Hematopoietic multipotent progenitor cell treated with erythropoietin and hydrocortisone succinate and interleukin-3 and kit ligand, for 15 days (in vitro differentiated cells): ENCODE data around the gene CRKL.

Source experiments
- DNase-seq: peaks from one replicate; pipeline ENCODE4 v3.0.0-alpha.2; 2015; ENCODE audit warnings: low spot score

Gene CRKL

DNA sequence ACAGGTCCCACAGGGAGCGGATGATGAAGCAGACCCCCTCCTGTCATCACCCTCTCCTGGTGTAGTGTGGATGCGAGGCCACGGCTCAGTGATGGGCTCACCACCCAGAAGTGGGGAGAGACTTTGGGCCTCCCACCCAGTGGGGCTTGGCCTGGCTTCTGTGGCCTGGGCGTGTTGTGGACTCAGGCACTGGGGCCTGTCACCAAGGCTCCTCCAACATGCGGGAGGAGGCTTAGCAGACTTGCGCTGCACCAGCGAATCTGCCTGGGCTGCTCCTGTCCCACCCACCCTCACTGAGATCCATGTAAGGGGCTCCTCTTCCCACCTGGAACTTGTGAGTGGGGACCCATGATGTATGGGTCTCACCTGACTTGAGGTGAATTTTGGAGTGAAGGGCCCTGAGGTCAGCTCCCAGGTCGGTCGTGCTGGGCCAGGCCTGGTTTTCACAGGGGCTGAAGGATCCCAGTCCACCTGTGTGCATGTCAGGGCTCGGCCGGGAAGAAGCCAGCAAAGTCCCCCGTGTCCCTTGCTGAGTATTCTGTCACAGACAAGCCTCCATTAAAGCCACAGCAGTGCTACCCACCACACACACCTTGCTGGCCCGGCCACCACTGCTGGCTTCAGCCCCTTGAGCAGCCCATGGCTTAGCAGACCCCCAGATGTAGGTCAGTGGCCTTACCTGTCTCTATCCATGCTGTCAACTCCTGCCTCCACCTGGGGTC, 80.5 kb downstream of the CRKL start:
- no peak for DNase-seq

DNA sequence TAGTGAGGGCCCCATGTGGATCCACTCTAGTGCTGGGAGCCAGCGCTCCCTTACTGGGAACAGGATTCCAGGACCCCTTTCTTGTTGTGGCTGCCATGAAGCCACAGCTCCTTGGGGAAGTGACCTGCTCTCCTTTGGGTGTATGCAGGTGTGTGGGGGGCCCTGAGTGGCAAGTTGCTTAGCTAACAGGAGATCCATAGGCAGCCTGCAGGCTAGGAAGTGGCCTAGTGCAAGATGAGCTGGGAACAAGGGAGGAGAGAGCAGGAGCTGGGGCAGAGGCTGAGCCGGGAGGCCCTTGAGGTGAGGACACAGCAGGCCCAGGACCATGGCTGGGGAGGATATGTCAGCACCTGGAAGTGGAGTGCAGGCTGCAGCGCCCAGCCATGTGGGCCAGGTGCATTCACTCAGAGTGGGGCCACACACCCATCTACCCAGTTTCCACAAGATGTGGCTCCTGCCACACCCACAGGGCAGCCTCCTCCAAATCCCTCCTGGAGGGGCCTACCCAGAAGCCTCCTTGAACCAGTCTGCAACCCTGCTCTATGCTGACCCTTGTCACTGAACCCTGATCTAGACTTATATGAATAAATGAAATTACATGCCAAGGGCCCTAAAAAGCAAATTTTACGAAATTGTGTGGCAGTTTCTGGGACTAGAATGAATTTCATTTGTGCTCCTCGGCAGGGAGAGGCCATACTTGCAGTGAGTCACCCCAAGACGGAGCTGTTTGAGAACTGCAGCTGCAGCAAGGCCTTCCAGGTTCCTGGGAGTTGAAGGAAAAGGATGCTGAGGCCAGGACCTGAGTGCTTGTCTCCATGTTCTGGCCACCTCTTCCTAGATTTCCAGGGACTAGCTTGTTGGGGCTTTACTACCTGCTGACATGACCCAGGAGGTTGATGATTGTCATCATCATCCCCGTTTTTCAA, 81.5 kb downstream of the CRKL start:
- DNase-seq: no peak

DNA sequence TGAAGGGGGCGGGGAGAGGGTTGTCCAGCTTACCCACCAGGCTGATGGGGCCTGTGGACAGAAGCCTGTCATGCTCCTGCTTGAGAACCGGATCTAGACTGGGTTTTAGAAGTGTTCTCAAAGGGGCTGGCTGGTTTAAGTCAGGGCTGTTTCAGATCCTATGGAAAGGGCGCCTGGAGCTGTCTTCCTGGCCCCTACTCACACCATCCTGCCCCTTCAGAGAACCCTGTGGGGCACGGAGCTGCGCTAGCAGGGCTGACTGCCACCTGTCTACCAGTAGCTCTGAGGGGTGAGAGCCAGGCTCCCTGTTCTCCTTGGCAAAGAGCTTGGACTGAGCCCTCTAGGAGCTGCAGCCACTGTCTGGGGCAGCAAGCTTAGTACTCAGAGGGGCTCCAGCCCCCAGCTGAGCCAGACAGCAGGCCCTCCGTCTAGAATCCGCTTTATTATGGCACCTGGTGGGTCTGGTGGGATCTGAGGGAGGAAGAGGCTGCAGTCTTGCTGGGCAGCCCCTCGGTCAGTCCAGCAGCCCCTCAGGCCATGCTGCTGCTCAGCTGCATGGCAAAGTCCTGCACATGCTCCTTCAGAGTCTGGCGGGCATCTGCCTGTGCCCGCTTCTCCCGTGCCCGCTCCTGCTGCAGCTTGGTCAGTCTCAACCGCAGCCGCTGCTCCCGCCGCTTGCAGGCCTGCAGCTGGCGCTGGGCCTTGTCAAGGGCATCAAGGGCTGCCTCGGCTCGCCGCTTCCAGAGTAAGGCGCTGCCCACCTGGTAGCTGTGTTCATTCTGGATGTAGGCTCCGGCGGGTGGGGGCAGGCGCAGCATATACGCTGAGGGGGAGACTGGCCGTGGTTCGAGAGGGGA, 82.4 kb downstream of the CRKL start:
- no peak for DNase-seq

DNA sequence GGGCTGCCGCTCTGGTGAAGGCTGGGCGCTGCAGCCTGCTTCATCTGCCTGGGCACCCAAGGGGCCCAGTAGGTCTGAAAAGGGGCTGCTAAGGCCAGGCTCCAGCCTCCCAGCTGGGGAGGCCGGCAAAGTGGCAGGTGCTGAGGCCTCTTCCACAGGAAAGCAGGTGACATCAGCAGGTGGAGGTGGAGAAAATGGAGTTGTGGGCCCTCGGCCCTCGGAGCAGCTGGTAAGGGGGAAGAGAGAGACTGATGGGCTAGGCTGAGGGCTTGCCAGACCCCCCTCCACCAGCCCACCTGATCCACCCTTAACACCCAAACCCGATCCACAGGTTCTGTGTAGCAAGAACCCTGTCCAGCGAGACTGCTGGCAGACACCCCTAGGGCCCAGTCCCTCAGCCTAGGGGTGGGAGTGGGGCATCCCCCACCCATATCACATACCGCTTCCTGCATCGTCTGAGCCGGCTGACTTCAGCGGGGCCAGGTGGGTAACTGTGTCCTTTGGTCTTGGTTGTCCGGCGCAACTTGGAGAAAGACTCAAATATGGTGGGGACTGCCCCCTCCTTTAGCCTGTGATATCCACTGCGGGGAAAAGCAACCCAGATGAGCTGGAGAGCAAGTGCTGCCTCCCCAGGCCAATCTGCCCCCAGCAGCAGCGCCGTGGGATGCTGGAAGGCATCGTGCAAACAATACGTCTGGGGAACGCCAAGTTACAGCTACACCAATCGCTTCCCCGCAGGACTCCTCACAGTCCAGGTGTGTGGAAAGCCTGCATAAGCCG, 83.2 kb downstream of the CRKL start:
- DNase-seq: no peak

DNA sequence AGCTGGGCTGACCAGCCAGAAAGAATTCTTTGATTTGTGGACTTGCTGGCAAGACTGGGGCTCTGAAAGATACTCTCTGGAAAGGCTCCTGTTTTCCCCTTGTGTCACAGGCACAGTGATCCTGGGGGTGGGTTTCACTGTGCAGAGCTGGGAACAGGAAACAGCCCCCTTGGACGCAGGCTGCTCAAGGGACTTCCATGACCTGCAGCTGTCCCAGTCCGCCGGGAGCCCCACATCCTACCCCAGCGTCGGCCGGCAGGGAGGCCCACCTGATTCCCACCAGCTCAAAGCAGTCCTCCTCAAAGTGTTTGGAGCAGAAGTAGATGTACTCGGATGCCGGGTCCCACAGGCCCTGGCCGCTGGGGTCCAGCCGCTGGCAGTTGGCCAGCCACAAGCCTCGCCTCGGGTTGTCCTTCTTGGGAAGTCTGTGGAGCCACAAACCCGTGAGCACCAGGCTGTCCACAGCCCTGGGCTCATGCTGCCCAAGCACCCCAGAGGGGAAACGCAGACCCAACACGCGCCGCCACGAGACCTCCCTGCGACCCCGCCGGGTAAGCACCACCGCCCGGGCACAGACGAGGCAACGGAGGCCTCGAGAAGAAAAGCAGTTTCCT, 83.9 kb downstream of the CRKL start:
- no peak for DNase-seq

DNA sequence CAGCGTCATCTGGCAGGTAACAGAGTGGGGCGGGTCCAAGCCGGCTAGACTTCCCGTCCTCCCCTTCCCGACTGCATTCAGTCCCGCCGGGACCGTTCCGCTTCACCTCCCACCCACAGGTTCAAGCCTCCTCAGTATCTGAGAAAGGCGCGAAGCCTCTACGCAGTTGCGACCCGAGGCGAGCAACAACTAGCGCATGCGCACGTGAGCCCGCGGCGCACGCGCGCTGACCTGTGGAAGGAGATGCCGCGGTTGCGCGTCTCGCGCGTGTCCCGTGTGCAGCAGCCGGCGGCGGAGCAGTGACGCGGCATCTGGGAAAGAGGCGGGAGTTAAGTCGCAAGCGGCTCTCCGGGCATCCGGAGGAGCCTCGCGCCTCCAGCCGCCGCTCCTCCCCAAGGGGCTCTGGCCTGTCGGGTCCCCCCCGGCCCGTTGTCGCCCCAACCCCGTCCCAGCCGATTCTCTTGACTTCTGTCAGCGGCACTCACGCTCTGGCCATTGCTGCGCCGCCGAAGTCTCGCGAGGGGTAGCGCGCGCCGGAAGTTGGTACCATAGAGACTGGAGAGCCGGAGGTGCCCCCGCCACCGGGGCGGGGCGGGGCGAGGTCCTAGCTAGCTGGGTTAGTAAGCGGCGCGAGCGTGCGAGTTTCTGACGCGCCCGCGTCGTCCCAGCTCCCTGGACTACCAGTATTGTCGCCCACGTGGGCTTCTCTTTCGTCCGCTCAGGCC, 84.6 kb downstream of the CRKL start, which contains the start of gene THAP7:
TSS of gene THAP7 (minus strand) at position 518 of the 725 bp plus-strand sequence. CDS start at position 311, 207 bp downstream.
- DNase-seq: peak; percentile 91
